IMR-90 (cell line): Measurements from ENCODE around the gene HYOU1. TPM values are rescaled to one million over a fixed set of nuclear protein-coding genes. Genes with fewer than 3 reads are reported as not detected.

Experiments used
- ATAC-seq: fragments of 200-7000 bp; cut with Tn5 transposase; 2 replicates; pipeline ENCODE4 v1.9.1; 2020; ENCODE audit warnings: low read depth, mild to moderate bottlenecking, moderate library complexity
- BruUV-seq: library from RNA; stranded (reverse); fragments of 400-500 nt; replicated peaks from 2 replicates; lab custom pipeline; 2021; lab: Mats Ljungman, UMichigan
- CTCF ChIA-PET: fragments of 300-600 bp; formaldehyde crosslinking; extraction: SDS; loops from one replicate; lab custom pipeline; 2021; ENCODE audit warnings: antibody characterized with exemption; lab: Yijun Ruan, JAX
- POLR2A ChIA-PET: fragments of 300-600 bp; sonication (Branson Sonifier 250); formaldehyde crosslinking; loops from one replicate; lab custom pipeline; 2022; ENCODE audit warnings: antibody characterized with exemption; ENCODE audit not compliant: unreplicated experiment; lab: Charles Lee
- DNase-seq: peaks from one replicate; pipeline ENCODE4 v3.0.0; 2013
- H2AFZ ChIP-seq: replicated peaks from 2 replicates; pipeline ENCODE3; 2013; ENCODE audit warnings: low read length, mild to moderate bottlenecking; ENCODE audit not compliant: poor library complexity
- H2AK5ac ChIP-seq: 2 replicates; pipeline ENCODE4 v1.6.1; 2013; ENCODE audit warnings: low read depth, low read length, inconsistent platforms
- H2AK9ac ChIP-seq: replicated peaks from 2 replicates; pipeline ENCODE3; 2013; ENCODE audit warnings: mild to moderate bottlenecking, low read depth, low read length, moderate library complexity; ENCODE audit not compliant: poor library complexity
- H2BK120ac ChIP-seq: 2 replicates; pipeline ENCODE4 v1.6.1; 2013; ENCODE audit warnings: low read depth, low read length, inconsistent platforms
- H2BK15ac ChIP-seq: 3 replicates; pipeline ENCODE4 v1.6.1; 2013; ENCODE audit warnings: low read depth, low read length, inconsistent platforms
- H2BK20ac ChIP-seq: 2 replicates; pipeline ENCODE4 v1.6.1; 2013; ENCODE audit warnings: low read depth, mild to moderate bottlenecking, inconsistent platforms, low read length, moderate library complexity
- H2BK5ac ChIP-seq: 2 replicates; pipeline ENCODE4 v1.6.1; 2013; ENCODE audit warnings: mild to moderate bottlenecking, low read depth, low read length, inconsistent platforms; ENCODE audit not compliant: poor library complexity, severe bottlenecking
- H3K14ac ChIP-seq: replicated peaks from 2 replicates; pipeline ENCODE4 v1.6.1; 2013; ENCODE audit warnings: low read depth, low read length, inconsistent platforms
- H3K18ac ChIP-seq: 2 replicates; pipeline ENCODE4 v1.6.1; 2013; ENCODE audit warnings: low read depth, low read length, control low read depth
- H3K23ac ChIP-seq: 2 replicates; pipeline ENCODE4 v1.6.1; 2013; ENCODE audit warnings: low read depth, low read length, inconsistent platforms
- H3K27ac ChIP-seq: 2 replicates; pipeline ENCODE4 v1.5.1; 2013; ENCODE audit warnings: mild to moderate bottlenecking, control low read depth, low read length; ENCODE audit not compliant: insufficient read depth
- H3K27me3 ChIP-seq: 2 replicates; pipeline ENCODE4 v1.6.1; 2013; ENCODE audit warnings: low read length; ENCODE audit not compliant: control insufficient read depth, insufficient read depth
- H3K36me3 ChIP-seq: 2 replicates; pipeline ENCODE4 v1.6.1; 2013; ENCODE audit warnings: low read length, mixed read lengths; ENCODE audit not compliant: control insufficient read depth, insufficient read depth
- H3K4ac ChIP-seq: 2 replicates; pipeline ENCODE4 v1.6.1; 2013; ENCODE audit warnings: low read depth, low read length, inconsistent platforms
- H3K4me1 ChIP-seq: 2 replicates; pipeline ENCODE4 v1.6.1; 2013; ENCODE audit warnings: low read length, mixed read lengths; ENCODE audit not compliant: control insufficient read depth, insufficient read depth
- H3K4me2 ChIP-seq: 2 replicates; pipeline ENCODE4 v1.6.1; 2013; ENCODE audit warnings: low read depth, mild to moderate bottlenecking, control low read depth, low read length, moderate library complexity
- H3K4me3 ChIP-seq: 2 replicates; pipeline ENCODE4 v1.5.1; 2013; ENCODE audit warnings: low read depth, mild to moderate bottlenecking, control low read depth, low read length, moderate library complexity; ENCODE audit not compliant: insufficient read depth
- H3K56ac ChIP-seq: 2 replicates; pipeline ENCODE4 v1.6.1; 2013; ENCODE audit warnings: low read length, inconsistent platforms; ENCODE audit not compliant: insufficient read depth; ENCODE audit errors: extremely low read depth
- H3K79me1 ChIP-seq, 2 experiments: 2 replicates each; pipeline ENCODE4 v1.6.1; 2013; ENCODE audit warnings: low read length in 2 of 2, inconsistent platforms in 1 of 2, low read depth in 1 of 2
- H3K9ac ChIP-seq: 2 replicates; pipeline ENCODE4 v1.6.1; 2013; ENCODE audit warnings: low read depth, low read length, control low read depth
- H3K9me1 ChIP-seq: 2 replicates; pipeline ENCODE4 v1.6.1; 2013; ENCODE audit warnings: low read length, inconsistent platforms; ENCODE audit not compliant: insufficient read depth
- H3K9me3 ChIP-seq: 2 replicates; pipeline ENCODE4 v1.6.1; 2013; ENCODE audit warnings: low read length; ENCODE audit not compliant: control insufficient read depth, insufficient read depth
- H4K20me1 ChIP-seq: 2 replicates; pipeline ENCODE4 v1.6.1; 2013; ENCODE audit warnings: low read length, inconsistent platforms; ENCODE audit not compliant: insufficient read depth
- H4K5ac ChIP-seq: 2 replicates; pipeline ENCODE4 v1.6.1; 2013; ENCODE audit warnings: mild to moderate bottlenecking, low read depth, low read length, control low read depth
- H4K8ac ChIP-seq, 2 experiments: 2 replicates each; pipeline ENCODE4 v1.6.1; 2013; ENCODE audit warnings: low read depth in 2 of 2, low read length in 2 of 2, control low read depth in 1 of 2, inconsistent platforms in 1 of 2
- H4K91ac ChIP-seq: 2 replicates; pipeline ENCODE4 v1.6.1; 2013; ENCODE audit warnings: low read depth, low read length, inconsistent platforms; ENCODE audit not compliant: insufficient read depth
- BHLHE40 ChIP-seq: fragments of 150-350 bp; IDR thresholded peaks from 2 replicates; pipeline ENCODE4 v1.6.1; 2016; ENCODE audit warnings: mild to moderate bottlenecking, low read depth, low read length
- CEBPB ChIP-seq: IDR thresholded peaks from 2 replicates; pipeline ENCODE4 v1.6.1; 2012; ENCODE audit warnings: low read depth, low read length, improper control_type of control experiment
- CHD1 ChIP-seq: IDR thresholded peaks from 2 replicates; pipeline ENCODE4 v1.6.1; 2012; ENCODE audit warnings: low read depth, low read length, improper control_type of control experiment
- FOS ChIP-seq: fragments of 150-350 bp; IDR thresholded peaks from 2 replicates; pipeline ENCODE4 v1.6.1; 2016; ENCODE audit warnings: low read depth, low read length
- MAFK ChIP-seq: IDR thresholded peaks from 2 replicates; pipeline ENCODE4 v1.6.1; 2012; ENCODE audit warnings: low read depth, low read length, improper control_type of control experiment
- MAZ ChIP-seq: IDR thresholded peaks from 2 replicates; pipeline ENCODE4 v1.6.1; 2012; ENCODE audit warnings: low read depth, mild to moderate bottlenecking, low read length, improper control_type of control experiment, moderate library complexity, borderline replicate concordance
- MXI1 ChIP-seq: IDR thresholded peaks from 2 replicates; pipeline ENCODE4 v1.6.1; 2012; ENCODE audit warnings: low read depth, mild to moderate bottlenecking, low read length, moderate library complexity, borderline replicate concordance
- NFE2L2 ChIP-seq: fragments of 150-350 bp; IDR thresholded peaks from 2 replicates; pipeline ENCODE4 v1.6.1; 2016; ENCODE audit warnings: low read depth, mild to moderate bottlenecking, low read length
- POLR2A ChIP-seq: IDR thresholded peaks from 2 replicates; pipeline ENCODE4 v1.6.1; 2012; ENCODE audit warnings: mild to moderate bottlenecking, low read depth, low read length
- RAD21 ChIP-seq: IDR thresholded peaks from 2 replicates; pipeline ENCODE4 v1.6.1; 2012; ENCODE audit warnings: low read length, improper control_type of control experiment
- RCOR1 ChIP-seq: IDR thresholded peaks from 2 replicates; pipeline ENCODE4 v1.6.1; 2012; ENCODE audit warnings: mild to moderate bottlenecking, low read length, improper control_type of control experiment; ENCODE audit not compliant: insufficient replicate concordance
- RFX5 ChIP-seq: IDR thresholded peaks from 2 replicates; pipeline ENCODE4 v1.8.0; 2012; ENCODE audit warnings: low read depth, mild to moderate bottlenecking, low read length, moderate library complexity
- SMC3 ChIP-seq: fragments of 150-350 bp; IDR thresholded peaks from 2 replicates; pipeline ENCODE4 v1.6.1; 2016; ENCODE audit warnings: low read depth, mild to moderate bottlenecking, antibody characterized with exemption, low read length, moderate library complexity
- WGBS, 2 experiments: methylation state at CpG; one replicate each; pipeline versions ENCODE4 v1.1.5 to v1.1.7; 2013; ENCODE audit warnings: missing lambda C conversion rate in 2 of 2; ENCODE audit not compliant: insufficient read length in 1 of 2; ENCODE audit errors: extremely low coverage in 2 of 2; 5-methylcytosine and 5-hydroxymethylcytosine counted together
- dilution Hi-C: fragments of 300-500 bp; cut with HindIII; formaldehyde crosslinking; loops from one replicate; pipeline ENCODE4 v1.14.3; 2018; ENCODE audit warnings: low sequenced_read_pairs; ENCODE audit not compliant: unreplicated experiment
- in situ Hi-C: fragments of 300-500 bp; cut with MboI; formaldehyde crosslinking; loops from 3 replicates; pipeline ENCODE4 v1.14.3; 2019; ENCODE audit warnings: low sequenced_read_pairs, inconsistent platforms, mixed read lengths
- intact Hi-C: fragments of 100-400 bp; cut with micrococcal nuclease; formaldehyde crosslinking; loops from 2 replicates; pipeline ENCODE4 v1.10.0; 2022
- polyA plus RNA-seq, 3 experiments: library from polyadenylated mRNA; depleted of rRNA; stranded (reverse); fragments of >200 nt; gene quantifications; 2 replicates each; pipeline ENCODE4 v1.2.3, GENCODE V29; 2012; ENCODE audit warnings: low replicate concordance in 1 of 3
- total RNA-seq: library from RNA; depleted of rRNA; stranded (reverse); fragments of >200 nt; gene quantifications from 2 replicates; pipeline ENCODE4 v1.2.3, GENCODE V29; 2012
- TF ChIP-seq, protein P1 (sequence below): fragments of 150-350 bp; IDR thresholded peaks from 2 replicates; pipeline ENCODE4 v1.6.1; 2017; ENCODE audit warnings: mild to moderate bottlenecking, antibody characterized with exemption, low read length, low read depth
- TF ChIP-seq, protein P2 (sequence below): conservative IDR thresholded peaks from 2 replicates; pipeline ENCODE4 v1.5.1; 2012; ENCODE audit warnings: mild to moderate bottlenecking, low read depth, low read length, improper control_type of control experiment

Gene HYOU1
- total and polyA plus RNA-seq, 2 of the 4 experiments (the other 2 are of a cell fraction): 117 to 181 TPM

DNA sequence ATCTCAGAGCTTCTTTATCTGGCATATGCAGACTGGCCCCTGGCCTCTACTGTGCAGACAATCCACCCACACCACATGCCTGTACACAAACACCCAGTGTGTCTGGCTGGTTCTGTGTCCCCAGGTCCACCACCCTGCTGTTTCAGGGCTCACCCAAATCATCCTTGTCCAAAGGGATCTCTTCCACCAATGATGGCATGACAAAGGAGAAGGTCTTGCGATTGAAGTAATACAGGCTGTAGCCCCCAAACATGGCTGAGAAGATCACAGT is 28.0 kb downstream of the HYOU1 start:
- Histone ChIP-seq H4K20me1 (no peaks in the 10 kb centered on the region; the same call in 1 of the 2 replicates), H2BK120ac (no peak overlapping the region), H4K8ac (no peak overlapping the region), H4K91ac (no peak overlapping the region), H3K9ac (no peak overlapping the region), H3K4me1 (no peaks in the 10 kb centered on the region), H3K27ac (no peak overlapping the region), H2BK20ac (no peak overlapping the region), H3K9me3 (no peaks in the 10 kb centered on the region), H3K27me3 (no peaks in the 10 kb centered on the region), H2AK5ac (no peak overlapping the region), H3K9me1 (no peaks in the 10 kb centered on the region; the same call in 1 of the 2 replicates), H3K4ac (no peak overlapping the region), H3K23ac (no peak overlapping the region), H3K14ac (no peak overlapping the region), H3K56ac (no peak overlapping the region), H2AK9ac (peak overlapping the region; percentile 7), H3K79me1 (peaks cover 6 to 29% of the 10 kb centered on the region in 2 experiments; a peak in 3 of 4 replicates), H2AFZ (no peak overlapping the region), H3K4me3 (no peak overlapping the region), H2BK15ac (no peak overlapping the region), H2BK5ac (no peak overlapping the region), H4K5ac (no peak overlapping the region), H3K4me2 (no peak overlapping the region), H3K36me3 (peaks cover 14% of the 10 kb centered on the region), H3K18ac (no peak overlapping the region)
- intact Hi-C loops: no loop called here
- TF ChIP-seq RCOR1 (no peak), MAFK (no peak), POLR2A (no peak), FOS (no peak), NFE2L2 (no peak), CHD1 (no peak), CEBPB (no peak), MXI1 (no peak), RAD21 (no peak), BHLHE40 (no peak), MAZ (no peak), RFX5 (no peak), SMC3 (no peak)
- TF ChIP-seq, protein P1, sequence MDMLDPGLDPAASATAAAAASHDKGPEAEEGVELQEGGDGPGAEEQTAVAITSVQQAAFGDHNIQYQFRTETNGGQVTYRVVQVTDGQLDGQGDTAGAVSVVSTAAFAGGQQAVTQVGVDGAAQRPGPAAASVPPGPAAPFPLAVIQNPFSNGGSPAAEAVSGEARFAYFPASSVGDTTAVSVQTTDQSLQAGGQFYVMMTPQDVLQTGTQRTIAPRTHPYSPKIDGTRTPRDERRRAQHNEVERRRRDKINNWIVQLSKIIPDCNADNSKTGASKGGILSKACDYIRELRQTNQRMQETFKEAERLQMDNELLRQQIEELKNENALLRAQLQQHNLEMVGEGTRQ: no peak
- TF ChIP-seq, protein P2, sequence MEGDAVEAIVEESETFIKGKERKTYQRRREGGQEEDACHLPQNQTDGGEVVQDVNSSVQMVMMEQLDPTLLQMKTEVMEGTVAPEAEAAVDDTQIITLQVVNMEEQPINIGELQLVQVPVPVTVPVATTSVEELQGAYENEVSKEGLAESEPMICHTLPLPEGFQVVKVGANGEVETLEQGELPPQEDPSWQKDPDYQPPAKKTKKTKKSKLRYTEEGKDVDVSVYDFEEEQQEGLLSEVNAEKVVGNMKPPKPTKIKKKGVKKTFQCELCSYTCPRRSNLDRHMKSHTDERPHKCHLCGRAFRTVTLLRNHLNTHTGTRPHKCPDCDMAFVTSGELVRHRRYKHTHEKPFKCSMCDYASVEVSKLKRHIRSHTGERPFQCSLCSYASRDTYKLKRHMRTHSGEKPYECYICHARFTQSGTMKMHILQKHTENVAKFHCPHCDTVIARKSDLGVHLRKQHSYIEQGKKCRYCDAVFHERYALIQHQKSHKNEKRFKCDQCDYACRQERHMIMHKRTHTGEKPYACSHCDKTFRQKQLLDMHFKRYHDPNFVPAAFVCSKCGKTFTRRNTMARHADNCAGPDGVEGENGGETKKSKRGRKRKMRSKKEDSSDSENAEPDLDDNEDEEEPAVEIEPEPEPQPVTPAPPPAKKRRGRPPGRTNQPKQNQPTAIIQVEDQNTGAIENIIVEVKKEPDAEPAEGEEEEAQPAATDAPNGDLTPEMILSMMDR: no peak
- 100% methylated on average over 1 of the region's 1 CpG; no CpG with 5 or more reads in 1 of the 2 experiments for WGBS, 2 experiments
- in situ Hi-C loops: no loop called here
- CTCF ChIA-PET: no interaction called here
- no TSS peak for BruUV-seq
- dilution Hi-C loops: no loop called here
- POLR2A ChIA-PET: no interaction called here
- ATAC-seq (no peak), DNase-seq (no peak)
